ENCODE measurements around the gene ZNF782.

DNA sequence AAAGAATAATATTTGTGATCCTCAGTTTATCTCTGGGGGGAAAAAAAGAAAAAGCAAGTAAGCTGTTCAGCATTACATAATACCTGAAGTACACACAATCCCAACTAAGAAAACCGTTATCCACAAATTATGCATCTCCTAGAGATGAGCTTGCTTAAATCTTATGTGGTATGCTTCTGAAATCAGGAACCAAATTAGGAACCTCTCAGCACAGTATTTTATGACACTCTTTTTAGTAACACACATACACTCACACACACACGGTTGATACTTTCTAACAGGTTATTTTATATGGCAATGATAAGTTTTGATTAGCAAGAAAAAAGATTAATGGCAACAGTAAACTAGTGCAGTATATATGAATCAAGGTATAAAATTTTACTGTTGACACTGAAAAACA is 75.2 kb downstream of the ZNF782 start:
- TF ChIP-seq, protein P1, sequence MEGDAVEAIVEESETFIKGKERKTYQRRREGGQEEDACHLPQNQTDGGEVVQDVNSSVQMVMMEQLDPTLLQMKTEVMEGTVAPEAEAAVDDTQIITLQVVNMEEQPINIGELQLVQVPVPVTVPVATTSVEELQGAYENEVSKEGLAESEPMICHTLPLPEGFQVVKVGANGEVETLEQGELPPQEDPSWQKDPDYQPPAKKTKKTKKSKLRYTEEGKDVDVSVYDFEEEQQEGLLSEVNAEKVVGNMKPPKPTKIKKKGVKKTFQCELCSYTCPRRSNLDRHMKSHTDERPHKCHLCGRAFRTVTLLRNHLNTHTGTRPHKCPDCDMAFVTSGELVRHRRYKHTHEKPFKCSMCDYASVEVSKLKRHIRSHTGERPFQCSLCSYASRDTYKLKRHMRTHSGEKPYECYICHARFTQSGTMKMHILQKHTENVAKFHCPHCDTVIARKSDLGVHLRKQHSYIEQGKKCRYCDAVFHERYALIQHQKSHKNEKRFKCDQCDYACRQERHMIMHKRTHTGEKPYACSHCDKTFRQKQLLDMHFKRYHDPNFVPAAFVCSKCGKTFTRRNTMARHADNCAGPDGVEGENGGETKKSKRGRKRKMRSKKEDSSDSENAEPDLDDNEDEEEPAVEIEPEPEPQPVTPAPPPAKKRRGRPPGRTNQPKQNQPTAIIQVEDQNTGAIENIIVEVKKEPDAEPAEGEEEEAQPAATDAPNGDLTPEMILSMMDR (IDR thresholded peaks at IDR 0.05), result no peak
- TF ChIP-seq POLR2A (IDR thresholded peaks at IDR 0.05), result no peak
